ENCODE results near the gene PTH2R. TPM values are rescaled to one million over a fixed set of nuclear protein-coding genes. Genes with fewer than 3 reads are reported as not detected.
"Not testable (repeated sequence)": the region's sequence is repeated elsewhere in the genome, so short reads cannot be mapped to it uniquely, and the experiment has no call there.

PTH2R gene
- total RNA-seq, 4 donors from 2014 or later, result not detected

GRCh38 chr2:208531361-208531760 lies 124.8 kb downstream of the PTH2R start:
- no peak for DNase-seq
- Histone ChIP-seq H3K4me1 (no peaks in the 10 kb centered on the region), H3K27me3 (no peaks in the 10 kb centered on the region), H3K36me3 (no peaks in the 10 kb centered on the region), H3K27ac (no peak overlapping the region), H3K9me3 (no peaks in the 10 kb centered on the region), H3K4me3 (no peak overlapping the region)
- TF ChIP-seq POLR2A (IDR thresholded peaks at IDR 0.05), result no peak
- TF ChIP-seq, protein P1, sequence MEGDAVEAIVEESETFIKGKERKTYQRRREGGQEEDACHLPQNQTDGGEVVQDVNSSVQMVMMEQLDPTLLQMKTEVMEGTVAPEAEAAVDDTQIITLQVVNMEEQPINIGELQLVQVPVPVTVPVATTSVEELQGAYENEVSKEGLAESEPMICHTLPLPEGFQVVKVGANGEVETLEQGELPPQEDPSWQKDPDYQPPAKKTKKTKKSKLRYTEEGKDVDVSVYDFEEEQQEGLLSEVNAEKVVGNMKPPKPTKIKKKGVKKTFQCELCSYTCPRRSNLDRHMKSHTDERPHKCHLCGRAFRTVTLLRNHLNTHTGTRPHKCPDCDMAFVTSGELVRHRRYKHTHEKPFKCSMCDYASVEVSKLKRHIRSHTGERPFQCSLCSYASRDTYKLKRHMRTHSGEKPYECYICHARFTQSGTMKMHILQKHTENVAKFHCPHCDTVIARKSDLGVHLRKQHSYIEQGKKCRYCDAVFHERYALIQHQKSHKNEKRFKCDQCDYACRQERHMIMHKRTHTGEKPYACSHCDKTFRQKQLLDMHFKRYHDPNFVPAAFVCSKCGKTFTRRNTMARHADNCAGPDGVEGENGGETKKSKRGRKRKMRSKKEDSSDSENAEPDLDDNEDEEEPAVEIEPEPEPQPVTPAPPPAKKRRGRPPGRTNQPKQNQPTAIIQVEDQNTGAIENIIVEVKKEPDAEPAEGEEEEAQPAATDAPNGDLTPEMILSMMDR (IDR thresholded peaks at IDR 0.05), result no peak

GRCh38 chr2:208535578-208535977 lies 129.0 kb downstream of the PTH2R start:
- not testable (repeated sequence) for H3K36me3 ChIP-seq, H3K4me1 ChIP-seq, DNase-seq, H3K27ac ChIP-seq, H3K27me3 ChIP-seq, H3K9me3 ChIP-seq, H3K4me3 ChIP-seq

GRCh38 chr2:208541461-208541988 lies 134.9 kb downstream of the PTH2R start:
- Histone ChIP-seq H3K4me1 (peaks cover 0 to 5% (median 0%) of the 10 kb centered on the region in 4 donors), H3K27me3 (no peaks in the 10 kb centered on the region), H3K36me3 (no peaks in the 10 kb centered on the region), H3K27ac (no peak overlapping the region), H3K9me3 (peaks cover 0 to 2% (median 0%) of the 10 kb centered on the region in 4 donors), H3K4me3 (no peak overlapping the region)
- DNase-seq, result no peak
- TF ChIP-seq, protein P1 (IDR thresholded peaks at IDR 0.05), result no peak
- no peak for TF ChIP-seq POLR2A (IDR thresholded peaks at IDR 0.05)

DNA sequence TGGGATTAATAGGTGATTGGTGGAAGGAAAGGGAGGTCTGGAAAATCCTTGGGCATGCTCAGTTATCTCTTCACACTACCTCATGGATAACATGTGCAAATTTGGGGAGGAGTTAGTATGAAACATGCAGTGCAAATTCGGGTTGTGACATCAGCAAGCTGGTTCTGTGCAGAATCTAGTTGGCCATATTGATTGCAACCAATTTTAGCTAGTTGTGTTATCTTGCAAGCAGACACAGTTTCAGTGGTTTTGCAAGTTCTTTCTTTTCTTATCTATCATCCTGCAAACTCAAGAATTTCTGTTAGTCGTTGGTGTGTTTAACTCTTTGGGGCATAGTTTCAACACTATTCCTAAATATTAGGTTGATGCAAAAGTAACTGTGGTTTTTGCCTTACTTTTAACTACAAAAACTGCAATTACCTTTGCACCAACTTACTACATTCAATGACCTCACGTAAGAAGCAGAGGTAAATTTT lies 135.4 kb downstream of the PTH2R start:
- Histone ChIP-seq H3K4me3 (no peak overlapping the region), H3K27ac (no peak overlapping the region), H3K9me3 (no peaks in the 10 kb centered on the region), H3K36me3 (no peaks in the 10 kb centered on the region), H3K27me3 (no peaks in the 10 kb centered on the region), H3K4me1 (peaks cover 0 to 5% (median 0%) of the 10 kb centered on the region in 4 donors)
- no peak for TF ChIP-seq POLR2A (IDR thresholded peaks at IDR 0.05)
- TF ChIP-seq, protein P1 (IDR thresholded peaks at IDR 0.05), result no peak
- no peak for DNase-seq

GRCh38 chr2:208542465-208543041 lies 136.0 kb downstream of the PTH2R start:
- DNase-seq, result no peak
- H3K27ac ChIP-seq, result no peak overlapping the region
- no peaks in the 10 kb centered on the region for H3K27me3 ChIP-seq
- H3K9me3 ChIP-seq, result no peaks in the 10 kb centered on the region
- TF ChIP-seq, protein P1 (IDR thresholded peaks at IDR 0.05), result no peak
- no peak for TF ChIP-seq POLR2A (IDR thresholded peaks at IDR 0.05)
- H3K4me1 ChIP-seq, result peaks cover 0 to 8% (median 0%) of the 10 kb centered on the region in 4 donors
- no peak overlapping the region for H3K4me3 ChIP-seq
- no peaks in the 10 kb centered on the region for H3K36me3 ChIP-seq

Other genes with a start within 250 kb of the PTH2R start
- gene CRYGA, start 243.2 kb upstream of the PTH2R start, total RNA-seq, result not detected
- not detected for gene C2orf80, start 216.8 kb upstream of the PTH2R start, total RNA-seq
- gene IDH1, start 151.7 kb upstream of the PTH2R start, total RNA-seq, result 100 to 1,000 TPM; 115 to 299 (median 184) TPM
- 10 to 100 TPM; 24.2 to 75.1 (median 44.3) TPM for gene PIKFYVE, start 140.5 kb upstream of the PTH2R start, total RNA-seq

Measured in Peyer's patch (tissue), 4 donors.